HG03159 (cell line): Measurements from ENCODE around the gene SPTBN4.
"Not testable (repeated sequence)": the region's sequence is repeated elsewhere in the genome, so short reads cannot be mapped to it uniquely, and the experiment has no call there.

Experiments
- ATAC-seq: cut with Tn5 transposase; IDR thresholded peaks from one replicate; pipeline ENCODE4 v1.9.1; 2021; ENCODE audit warnings: mild to moderate bottlenecking, moderate library complexity; ENCODE audit not compliant: unreplicated experiment

The SPTBN4 gene

GRCh38 chr19:40528078-40528477 lies 61.3 kb downstream of the SPTBN4 start:
- no peak for ATAC-seq

- ATAC-seq, result no peak
These were observed 61.8 kb downstream of the SPTBN4 start for GRCh38 chr19:40528533-40529092.

GRCh38 chr19:40529093-40529954 lies 62.5 kb downstream of the SPTBN4 start:
- no peak for ATAC-seq

- ATAC-seq, result no peak
These were observed 63.5 kb downstream of the SPTBN4 start for GRCh38 chr19:40530091-40530901.

GRCh38 chr19:40533508-40533907 lies 66.7 kb downstream of the SPTBN4 start:
- ATAC-seq, result no peak

- ATAC-seq, result no peak
These were observed 67.3 kb downstream of the SPTBN4 start for GRCh38 chr19:40534148-40534547.

- no peak for ATAC-seq
These were observed 72.3 kb downstream of the SPTBN4 start for GRCh38 chr19:40539070-40539469.

GRCh38 chr19:40542202-40542859 lies 75.5 kb downstream of the SPTBN4 start:
- ATAC-seq, result no peak

- ATAC-seq, result no peak
These were observed 76.3 kb downstream of the SPTBN4 start for GRCh38 chr19:40543029-40543597.

- ATAC-seq, result not testable (repeated sequence)
These were observed 79.5 kb downstream of the SPTBN4 start for GRCh38 chr19:40546153-40546841.

- ATAC-seq, result not testable (repeated sequence)
These were observed 80.4 kb downstream of the SPTBN4 start for GRCh38 chr19:40547190-40547589.

- ATAC-seq, result no peak
These were observed 81.0 kb downstream of the SPTBN4 start for GRCh38 chr19:40547836-40548235.

GRCh38 chr19:40549007-40549708 lies 82.4 kb downstream of the SPTBN4 start:
- ATAC-seq, result no peak

- ATAC-seq, result no peak
These were observed 84.2 kb downstream of the SPTBN4 start for GRCh38 chr19:40550951-40551350.

- ATAC-seq, result no peak
These were observed 86.0 kb downstream of the SPTBN4 start for GRCh38 chr19:40552848-40553247.

- no peak for ATAC-seq
These were observed 87.4 kb downstream of the SPTBN4 start for GRCh38 chr19:40553885-40554857.

GRCh38 chr19:40555978-40556689 lies 89.3 kb downstream of the SPTBN4 start:
- no peak for ATAC-seq
